ENCODE results near the gene ZDHHC12. TPM values are rescaled to one million over a fixed set of nuclear protein-coding genes. Genes with fewer than 3 reads are reported as not detected.

Gene ZDHHC12
- total RNA-seq, 1 donor from 2014 or later, result 4.1 TPM

DNA sequence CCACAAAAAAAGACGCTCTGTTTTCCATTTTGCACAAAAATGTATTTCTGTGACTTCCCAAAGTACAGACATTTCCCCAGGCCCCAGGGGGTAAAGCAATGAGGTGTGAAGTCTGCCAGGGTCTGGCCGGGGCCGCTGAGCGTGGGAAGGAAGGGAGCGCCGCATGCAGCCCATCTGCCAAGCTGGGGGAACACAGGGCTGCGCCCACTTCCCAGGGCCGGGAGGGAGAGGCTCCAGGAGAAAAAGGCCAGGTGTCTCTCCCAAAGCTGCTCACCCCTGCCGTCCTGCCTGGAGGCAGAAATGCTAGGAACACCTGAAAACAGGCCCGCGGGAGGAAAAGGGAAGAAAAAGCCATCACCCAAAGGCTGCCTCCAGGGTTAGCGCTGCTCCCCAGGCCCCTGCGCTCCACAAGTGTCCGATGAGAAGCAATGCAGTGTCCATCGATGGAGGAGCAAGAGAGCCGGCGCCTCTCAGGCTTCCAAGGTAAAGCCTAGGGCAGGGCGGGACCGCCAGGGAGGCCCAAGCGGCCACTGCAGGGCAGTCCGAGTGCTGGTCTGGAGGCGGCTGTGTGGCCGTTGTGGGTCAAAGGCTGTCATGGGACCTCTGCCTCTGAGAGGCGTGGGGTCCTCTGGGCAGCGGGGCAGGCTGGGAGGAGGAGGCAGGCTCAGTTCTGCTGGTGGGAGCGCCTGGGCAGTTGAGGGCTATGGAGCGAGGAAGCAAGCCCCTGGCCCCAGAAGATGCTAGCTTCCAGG is 6.0 kb upstream of the ZDHHC12 start:
- no peak for DNase-seq

DNA sequence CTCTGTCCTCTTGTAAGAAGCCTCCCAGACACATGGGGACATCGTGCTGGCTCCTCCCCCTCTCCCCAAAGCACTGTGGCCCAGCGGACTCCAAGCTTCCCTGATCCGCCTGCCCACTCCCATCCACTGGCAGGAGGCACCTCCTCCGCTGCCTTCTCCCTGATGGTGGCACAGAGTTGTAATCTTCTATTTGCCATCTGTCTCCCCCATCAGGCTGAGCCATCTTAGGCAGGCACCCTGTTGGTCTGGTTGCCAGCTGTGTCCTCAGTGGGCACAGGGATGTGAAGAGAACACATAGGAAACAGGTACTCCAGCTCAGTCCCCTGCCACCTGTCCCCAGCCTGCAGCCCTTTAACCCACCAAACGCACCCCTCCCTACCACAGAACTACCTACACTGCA is 5.4 kb upstream of the ZDHHC12 start:
- no peak for DNase-seq

DNA sequence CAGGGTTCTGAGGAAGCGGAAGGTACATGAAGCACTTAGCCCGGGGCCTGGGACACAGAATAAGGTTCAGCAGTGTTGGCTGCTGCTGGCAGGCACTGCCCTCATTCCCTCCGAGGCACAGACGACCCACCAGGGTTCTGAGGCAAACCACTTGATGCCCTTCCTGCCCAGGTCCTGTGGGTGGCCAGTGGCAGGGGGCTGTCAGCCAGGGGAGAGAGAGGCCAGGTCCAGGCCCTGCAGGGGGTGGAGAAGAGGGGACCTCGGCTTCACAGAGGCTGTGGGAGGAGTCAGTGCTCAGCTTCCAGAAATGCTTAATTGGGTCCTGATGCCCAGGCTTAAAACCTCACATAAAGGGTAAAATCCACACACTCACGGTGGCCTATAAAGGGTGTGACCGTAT is 4.4 kb upstream of the ZDHHC12 start:
- DNase-seq, result no peak

DNA sequence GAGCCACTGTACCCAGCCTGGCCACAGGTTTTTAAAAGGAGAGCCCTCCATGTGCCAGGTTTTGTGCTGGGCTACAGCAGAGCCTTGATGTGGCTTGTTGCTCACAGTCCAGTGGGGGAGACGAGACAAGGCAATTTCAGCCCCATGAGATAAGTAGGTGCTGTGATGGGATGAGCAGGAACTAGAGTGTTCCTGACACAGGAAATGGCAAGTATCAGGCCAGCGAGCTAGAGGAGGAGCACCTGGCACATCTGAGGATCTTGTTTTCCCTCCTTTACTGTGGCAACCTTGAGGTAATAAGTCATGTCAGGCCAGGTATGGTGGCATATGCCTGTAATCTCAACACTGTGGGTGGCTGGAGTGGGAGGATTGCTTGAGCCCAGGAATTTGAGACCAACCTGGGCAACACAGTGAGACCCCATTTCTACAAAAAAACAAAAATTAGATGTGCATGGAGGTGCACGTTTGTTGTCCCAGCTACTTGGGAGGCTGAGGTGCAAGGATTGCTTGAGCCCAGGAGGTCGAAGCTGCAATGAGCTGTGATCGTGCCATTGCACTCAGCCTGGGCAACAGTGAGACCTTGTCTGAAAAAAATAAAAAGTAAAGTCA is 3.8 kb upstream of the ZDHHC12 start:
- no peak for DNase-seq

DNA sequence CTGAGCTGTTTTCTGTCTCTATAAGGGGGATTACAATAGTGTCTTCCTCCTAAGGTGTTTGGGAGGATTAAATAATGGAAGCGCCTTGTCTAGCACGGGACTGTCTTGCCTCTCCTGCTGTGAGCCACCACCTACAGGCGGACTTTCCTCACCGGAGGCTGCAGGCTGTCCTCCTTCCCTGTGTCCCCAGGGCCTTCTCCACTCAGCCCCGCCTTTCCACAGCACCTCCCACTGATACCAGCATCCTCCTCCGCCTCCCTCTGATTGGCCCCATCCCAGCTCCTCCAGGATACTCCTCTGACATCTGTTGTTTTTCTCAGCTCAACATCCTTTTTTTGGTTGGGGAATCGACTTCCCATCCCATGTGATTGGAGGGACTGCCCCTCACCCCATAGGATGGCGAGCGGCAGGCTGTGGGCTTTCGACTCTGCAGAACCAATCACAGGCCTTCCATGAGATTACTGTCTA is 851 bp upstream of the ZDHHC12 start:
- DNase-seq, result peak; percentile 68

- no peak for DNase-seq
Measured at GRCh38 chr9:128723352-128723865, 518 bp downstream of the ZDHHC12 start.

- DNase-seq, result no peak
Measured at GRCh38 chr9:128722380-128723351, 1.3 kb downstream of the ZDHHC12 start.

DNA sequence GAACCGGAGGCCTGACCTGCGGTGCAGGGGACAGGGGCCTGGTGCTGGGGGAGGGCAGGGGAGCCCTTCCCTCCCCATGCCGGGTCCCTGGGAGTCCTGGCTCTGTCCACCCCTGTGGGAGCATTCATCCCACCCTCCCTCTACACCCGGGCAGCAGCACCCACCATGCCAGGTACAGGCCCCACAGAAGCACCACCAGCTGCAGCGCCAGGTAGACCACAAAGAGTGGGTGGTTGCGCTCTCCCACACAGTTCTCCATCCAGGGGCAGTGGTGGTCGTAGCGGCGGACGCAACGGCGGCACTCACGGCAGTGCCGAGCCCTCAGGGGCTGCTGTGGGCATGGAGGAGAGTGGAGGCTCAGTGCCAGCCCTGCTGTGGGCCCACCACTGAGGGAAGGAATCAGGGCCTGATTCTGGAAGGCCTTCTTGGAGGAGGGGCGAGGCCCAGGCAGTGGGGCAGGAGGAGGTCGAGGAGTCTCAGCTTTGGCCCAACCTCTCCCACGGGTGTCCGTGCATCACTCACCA is 2.4 kb downstream of the ZDHHC12 start:
- DNase-seq, result no peak

GRCh38 chr9:128720841-128721486 is 3.0 kb downstream of the ZDHHC12 start:
- DNase-seq, result no peak

DNA sequence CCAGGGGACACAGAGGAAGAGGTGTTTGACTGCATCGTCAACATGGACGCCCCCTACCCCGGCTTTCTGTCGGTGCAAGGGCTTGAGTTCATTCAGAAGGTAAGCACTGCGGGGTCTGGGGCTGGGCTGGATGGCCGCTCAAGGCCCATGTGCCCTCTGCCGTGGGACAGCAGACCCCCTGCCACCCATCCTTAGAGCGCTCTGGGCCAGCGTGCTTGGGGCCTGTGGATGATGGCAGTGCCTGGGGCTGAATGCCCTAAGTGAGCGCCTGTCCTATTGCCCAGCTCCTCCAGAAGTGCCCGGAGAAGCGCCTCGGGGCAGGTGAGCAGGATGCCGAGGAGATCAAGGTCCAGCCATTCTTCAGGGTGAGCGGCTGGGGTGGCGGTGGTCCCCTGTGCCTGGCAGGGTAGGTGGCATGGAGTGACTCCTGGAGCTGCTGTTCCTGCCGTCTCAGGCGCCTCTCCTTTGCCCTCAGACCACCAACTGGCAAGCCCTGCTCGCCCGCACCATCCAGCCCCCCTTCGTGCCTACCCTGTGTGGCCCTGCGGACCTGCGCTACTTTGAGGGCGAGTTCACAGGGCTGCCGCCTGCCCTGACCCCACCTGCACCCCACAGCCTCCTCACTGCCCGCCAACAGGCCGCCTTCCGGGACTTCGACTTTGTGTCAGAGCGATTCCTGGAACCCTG is 3.9 kb downstream of the ZDHHC12 start:
- DNase-seq, result no peak

DNA sequence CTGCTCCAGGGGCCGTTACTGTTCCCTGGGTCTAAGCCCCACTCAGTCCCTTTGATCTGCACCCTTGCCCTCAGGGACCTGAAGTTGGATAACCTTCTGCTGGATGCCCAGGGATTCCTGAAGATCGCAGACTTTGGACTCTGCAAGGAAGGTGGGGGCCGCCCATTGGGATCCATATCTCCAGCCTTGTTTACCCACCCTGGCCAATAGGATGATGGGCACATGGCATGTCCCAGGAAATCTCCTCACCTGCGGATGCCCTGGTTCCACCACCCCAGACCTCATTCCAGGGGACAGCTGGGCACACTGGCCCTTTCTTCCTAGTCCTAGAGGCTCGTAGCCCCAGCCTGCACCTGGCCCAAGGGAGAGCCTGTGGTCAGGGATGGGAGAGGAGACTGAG is 5.5 kb downstream of the ZDHHC12 start:
- no peak for DNase-seq

- DNase-seq, result no peak
Measured at GRCh38 chr9:128718047-128718446, 5.9 kb downstream of the ZDHHC12 start.

GRCh38 chr9:128716581-128717254 is 7.2 kb downstream of the ZDHHC12 start:
- DNase-seq, result no peak

- DNase-seq, result no peak
Measured at GRCh38 chr9:128715436-128715750, 8.5 kb downstream of the ZDHHC12 start.

DNA sequence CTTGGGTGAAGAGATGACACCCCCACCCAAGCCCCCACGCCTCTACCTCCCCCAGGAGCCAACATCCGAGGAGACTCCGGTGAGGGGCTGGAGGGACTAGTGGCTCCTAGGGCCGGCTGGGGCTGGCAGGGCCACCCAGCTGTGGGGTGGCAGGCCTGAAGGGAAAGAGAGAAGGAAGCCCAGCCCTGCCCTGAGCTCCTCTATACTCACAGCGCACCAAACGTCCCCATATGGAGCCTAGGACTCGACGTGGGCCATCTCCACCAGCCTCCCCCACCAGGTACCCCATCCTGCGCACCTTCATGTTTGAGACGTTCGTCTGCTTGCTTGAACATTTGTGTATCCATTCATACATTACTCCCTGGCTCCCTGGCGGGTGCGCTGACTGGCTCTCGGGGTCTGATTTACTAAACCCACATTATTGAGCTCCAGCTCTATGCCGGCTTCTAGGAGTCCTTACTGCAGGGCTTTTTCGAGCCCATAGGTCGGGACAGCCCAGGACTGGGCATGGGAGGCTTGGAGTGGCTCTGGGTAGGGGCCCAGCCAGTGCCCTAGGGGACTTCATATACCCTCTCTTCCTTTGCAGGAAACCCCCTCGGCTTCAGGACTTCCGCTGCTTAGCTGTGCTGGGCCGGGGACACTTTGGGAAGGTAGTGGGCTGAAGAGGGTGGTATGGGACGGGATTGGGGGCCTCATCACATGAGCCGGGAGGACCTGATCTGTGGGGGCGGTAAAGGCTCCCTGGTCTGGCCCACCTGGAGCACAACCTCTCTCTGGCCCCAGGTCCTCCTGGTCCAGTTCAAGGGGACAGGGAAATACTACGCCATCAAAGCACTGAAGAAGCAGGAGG is 9.1 kb downstream of the ZDHHC12 start:
- DNase-seq, result no peak

DNA sequence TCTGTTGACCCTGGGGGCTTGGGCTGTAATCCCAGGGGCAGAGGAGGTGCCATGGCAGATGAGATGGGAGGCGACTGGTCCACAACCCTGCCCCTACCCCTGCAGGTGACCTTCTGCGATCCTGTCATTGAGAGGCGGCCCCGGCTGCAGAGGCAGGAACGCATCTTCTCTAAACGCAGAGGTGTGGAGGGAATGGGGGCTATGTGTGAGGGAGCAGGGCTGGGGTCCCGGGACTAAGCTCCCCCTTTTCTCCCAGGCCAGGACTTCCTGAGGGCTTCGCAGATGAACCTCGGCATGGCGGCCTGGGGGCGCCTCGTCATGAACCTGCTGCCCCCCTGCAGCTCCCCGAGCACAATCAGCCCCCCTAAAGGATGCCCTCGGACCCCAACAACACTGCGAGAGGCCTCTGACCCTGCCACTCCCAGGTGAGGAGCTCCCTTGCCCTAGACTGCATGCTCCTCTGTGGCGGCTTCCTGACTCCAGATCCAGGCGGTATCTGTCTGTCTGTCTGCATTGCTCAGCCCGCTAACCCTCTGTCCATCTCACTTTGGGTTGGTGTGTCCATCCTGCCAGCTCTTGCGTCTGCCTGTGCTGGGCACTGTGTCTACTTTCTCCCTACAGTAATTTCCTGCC is 9.9 kb downstream of the ZDHHC12 start:
- DNase-seq, result no peak

- DNase-seq, result no peak
Measured at GRCh38 chr9:128713411-128713780, 10.5 kb downstream of the ZDHHC12 start.

DNA sequence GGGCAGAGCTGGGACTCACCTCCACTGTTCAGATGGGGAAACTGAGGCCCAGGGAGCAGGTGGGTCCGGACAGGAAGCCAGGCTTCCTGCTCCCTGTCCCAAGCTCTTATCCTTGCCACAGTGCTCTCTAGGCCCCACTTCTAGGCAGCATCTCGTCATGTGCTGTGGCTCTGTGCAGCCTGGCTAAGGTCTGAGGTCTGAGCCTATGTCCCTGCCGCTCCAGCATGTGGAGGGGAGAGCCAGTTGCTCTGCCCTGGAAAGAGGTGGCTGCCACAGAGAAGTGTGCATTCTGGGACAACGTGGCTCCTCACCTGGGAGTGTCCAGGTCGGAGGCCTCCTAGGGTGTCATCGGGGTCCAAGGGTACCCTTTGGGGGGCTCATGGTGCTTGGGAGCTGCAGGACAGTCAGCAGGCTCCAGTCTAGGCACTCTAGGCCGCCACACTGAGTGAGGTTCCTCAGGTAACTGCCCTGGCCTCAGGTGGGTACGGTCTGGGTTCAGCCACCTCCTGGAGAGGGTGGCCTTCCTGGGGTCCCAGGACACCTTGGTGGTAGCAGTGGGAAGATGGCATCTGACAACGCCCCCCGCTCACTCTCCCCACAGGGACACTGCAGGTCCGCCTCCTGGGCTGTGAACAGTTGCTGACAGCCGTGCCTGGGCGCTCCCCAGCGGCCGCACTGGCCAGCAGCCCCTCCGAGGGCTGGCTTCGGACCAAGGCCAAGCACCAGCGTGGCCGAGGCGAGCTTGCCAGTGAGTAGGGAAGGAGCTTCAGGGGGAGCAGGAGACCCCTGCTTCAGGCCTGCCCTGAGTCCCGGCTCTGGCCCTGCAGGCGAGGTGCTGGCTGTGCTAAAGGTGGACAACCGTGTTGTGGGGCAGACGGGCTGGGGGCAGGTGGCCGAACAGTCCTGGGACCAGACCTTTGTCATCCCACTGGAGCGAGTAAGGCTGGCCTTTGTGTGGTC is 11.2 kb downstream of the ZDHHC12 start:
- no peak for DNase-seq

Data from tongue (tissue), 2 donors.